ENCODE results near the gene KLHL1.

Gene KLHL1

GRCh38 chr13:69683921-69684686 lies 424.1 kb downstream of the KLHL1 start:
- TF ChIP-seq CTCF (IDR thresholded peaks at IDR 0.05; ENCODE audit: low read depth, low read length, missing control alignments), result no peak
- no peak for DNase-seq (ENCODE audit: low read depth)
- H3K4me3 ChIP-seq (ENCODE audit: low read depth, low read length), result no peak overlapping the region

- no peak for TF ChIP-seq CTCF (IDR thresholded peaks at IDR 0.05; ENCODE audit: low read depth, low read length, missing control alignments)
- no peak for DNase-seq (ENCODE audit: low read depth)
Observed at GRCh38 chr13:69681722-69682121, 426.5 kb downstream of the KLHL1 start.

GRCh38 chr13:69677343-69677742 lies 430.9 kb downstream of the KLHL1 start:
- no peak for TF ChIP-seq CTCF (IDR thresholded peaks at IDR 0.05; ENCODE audit: low read depth, low read length, missing control alignments)
- H3K4me3 ChIP-seq (ENCODE audit: low read depth, low read length), result no peak overlapping the region
- no peak for DNase-seq (ENCODE audit: low read depth)

More at GRCh38 chr13:69681722-69682121, 426.5 kb downstream of the KLHL1 start:
- no peak overlapping the region for H3K4me3 ChIP-seq (ENCODE audit: low read depth, low read length)

- no peak overlapping the region for H3K4me3 ChIP-seq (ENCODE audit: low read depth, low read length)
- DNase-seq (ENCODE audit: low read depth), result no peak
- no peak for TF ChIP-seq CTCF (IDR thresholded peaks at IDR 0.05; ENCODE audit: low read depth, low read length, missing control alignments)
Observed at GRCh38 chr13:69676286-69676685, 432.0 kb downstream of the KLHL1 start.

- TF ChIP-seq CTCF (IDR thresholded peaks at IDR 0.05; ENCODE audit: low read depth, low read length, missing control alignments), result no peak
- no peak overlapping the region for H3K4me3 ChIP-seq (ENCODE audit: low read depth, low read length)
- no peak for DNase-seq (ENCODE audit: low read depth)
Observed at GRCh38 chr13:69660155-69660554, 448.1 kb downstream of the KLHL1 start.

GRCh38 chr13:69657676-69658075 lies 450.6 kb downstream of the KLHL1 start:
- H3K4me3 ChIP-seq (ENCODE audit: low read depth, low read length), result no peak overlapping the region
- DNase-seq (ENCODE audit: low read depth), result no peak
- no peak for TF ChIP-seq CTCF (IDR thresholded peaks at IDR 0.05; ENCODE audit: low read depth, low read length, missing control alignments)

GRCh38 chr13:69654392-69654791 lies 453.9 kb downstream of the KLHL1 start:
- no peak for TF ChIP-seq CTCF (IDR thresholded peaks at IDR 0.05; ENCODE audit: low read depth, low read length, missing control alignments)
- no peak for DNase-seq (ENCODE audit: low read depth)
- no peak overlapping the region for H3K4me3 ChIP-seq (ENCODE audit: low read depth, low read length)
